ENCODE data around the gene BCAS3.

GRCh38 chr17:60639019-60639330 is 38.7 kb upstream of the BCAS3 start:
- TF ChIP-seq CTCF (IDR thresholded peaks at IDR 0.05) (peak; percentile 66), ZFX (IDR thresholded peaks at IDR 0.05; ENCODE audit: borderline replicate concordance) (no peak)
